HL-60/S4 (cell line): ENCODE measurements around the gene PRLHR.

Experiments used
- in situ Hi-C: fragments of 300-500 bp; cut with MboI; formaldehyde crosslinking; loops from 2 replicates; pipeline ENCODE4 v1.14.3; 2022; ENCODE audit warnings: low sequenced_read_pairs

PRLHR gene

DNA sequence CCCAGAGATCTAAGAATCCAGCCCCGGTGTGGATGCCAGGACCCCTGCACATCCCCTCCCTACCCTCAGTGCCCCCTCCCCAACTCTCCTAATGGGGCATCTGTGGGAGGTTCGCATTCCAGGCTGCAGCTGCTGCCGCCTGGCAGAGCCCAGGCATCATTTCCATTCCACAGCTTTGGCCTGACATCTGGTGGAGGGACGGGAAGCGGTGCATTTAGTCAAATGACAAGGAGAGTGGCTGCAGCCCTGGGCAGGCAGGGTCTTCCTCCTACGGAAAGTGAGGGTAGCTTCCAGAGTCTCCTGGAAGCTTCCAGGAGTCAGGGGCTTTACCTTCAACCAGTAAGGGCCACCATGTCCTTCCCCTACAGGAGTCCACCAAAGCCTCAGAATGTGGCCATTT lies 30.8 kb downstream of the PRLHR start:
- in situ Hi-C loops: loop anchor here (10.0 kb wide), 2 partner anchors 160 to 290 kb away; no protein-coding TSS in a partner anchor

DNA sequence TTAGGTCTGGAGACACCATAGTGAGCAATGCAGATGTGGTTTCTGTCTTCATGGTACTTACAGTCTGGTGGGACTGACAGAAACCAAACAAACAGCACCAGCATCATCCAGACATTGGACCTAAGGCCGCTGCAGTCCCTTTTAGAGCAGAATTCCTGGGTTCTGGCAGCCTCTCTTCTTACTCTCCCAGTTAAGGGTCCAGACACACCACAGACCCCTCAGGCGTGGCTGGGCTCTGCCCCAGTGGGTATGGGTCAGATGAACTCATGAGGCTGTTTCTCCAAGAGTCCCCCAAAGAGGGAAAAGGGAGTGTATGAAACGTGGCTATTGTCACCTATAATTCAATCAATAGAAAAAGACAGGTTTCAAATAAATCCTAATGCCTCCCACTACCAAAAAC lies 31.3 kb downstream of the PRLHR start:
- in situ Hi-C loops: loop anchor here (10.0 kb wide), 2 partner anchors 161 to 291 kb away; no protein-coding TSS in a partner anchor

DNA sequence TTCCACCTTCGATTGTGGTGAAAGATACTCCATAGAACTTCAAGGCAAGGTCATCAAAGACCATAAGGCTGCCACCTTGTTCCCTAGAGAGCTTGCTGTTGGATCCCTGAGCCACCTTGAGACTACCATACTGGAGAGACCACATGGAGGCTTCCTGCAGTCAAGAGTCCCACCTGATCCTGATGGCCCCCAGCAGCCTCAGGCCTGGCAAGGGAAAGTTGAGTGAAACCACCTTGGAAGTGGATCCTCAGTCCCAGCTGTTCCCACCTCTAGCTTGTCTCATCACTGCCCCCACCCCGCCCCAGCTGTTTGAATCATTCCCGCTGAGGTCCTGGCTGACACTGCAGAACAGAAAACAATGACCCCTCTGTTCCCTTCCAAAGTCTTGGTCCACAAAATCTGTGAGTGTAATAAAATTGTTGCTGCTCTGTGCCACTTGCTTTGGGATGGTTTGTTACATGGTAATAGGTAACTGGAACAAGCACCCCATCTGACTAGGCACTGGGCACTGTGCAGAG lies 32.0 kb downstream of the PRLHR start:
- in situ Hi-C loops: loop anchor here (10.0 kb wide), 2 partner anchors 161 to 291 kb away; no protein-coding TSS in a partner anchor

DNA sequence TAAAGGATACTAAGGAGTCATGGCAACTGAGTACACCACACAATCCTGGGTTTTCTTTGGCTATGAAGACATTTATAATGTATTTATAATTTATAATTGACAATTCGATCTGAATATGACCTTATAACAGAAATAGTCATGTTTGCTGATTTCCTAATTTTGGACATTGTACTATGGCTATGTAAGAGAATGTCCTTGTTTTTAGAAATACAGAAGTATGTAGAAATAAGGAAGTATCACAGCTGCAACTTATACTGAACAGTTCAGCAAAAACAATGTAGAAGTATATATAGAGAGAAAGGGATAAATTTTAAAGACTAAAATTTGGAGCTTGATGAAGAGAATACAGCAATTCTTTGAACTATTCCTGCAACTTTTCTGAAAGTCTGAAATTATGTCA lies 32.6 kb downstream of the PRLHR start:
- in situ Hi-C loops: loop anchor here (10.0 kb wide), 2 partner anchors 162 to 292 kb away; no protein-coding TSS in a partner anchor

DNA sequence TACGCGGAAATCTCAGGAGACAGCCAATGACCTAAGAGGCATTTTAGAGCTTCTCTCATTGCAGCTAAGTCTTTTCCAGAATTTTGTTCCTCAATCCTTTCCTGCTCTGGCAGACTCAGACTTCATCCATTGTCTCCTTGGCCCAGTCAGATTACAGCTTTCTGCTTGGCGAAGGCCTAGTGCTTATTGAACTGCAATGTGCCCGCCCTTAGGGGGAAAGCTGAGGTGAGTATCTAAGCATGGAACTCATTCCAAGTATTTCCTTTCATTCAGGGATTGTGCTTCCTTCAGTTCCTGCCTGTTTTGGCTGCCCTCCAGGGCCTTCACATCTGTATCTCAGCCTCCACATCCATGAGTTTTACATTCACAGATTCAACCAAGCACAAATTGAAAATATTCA lies 37.5 kb downstream of the PRLHR start:
- in situ Hi-C loops: no loop called here

DNA sequence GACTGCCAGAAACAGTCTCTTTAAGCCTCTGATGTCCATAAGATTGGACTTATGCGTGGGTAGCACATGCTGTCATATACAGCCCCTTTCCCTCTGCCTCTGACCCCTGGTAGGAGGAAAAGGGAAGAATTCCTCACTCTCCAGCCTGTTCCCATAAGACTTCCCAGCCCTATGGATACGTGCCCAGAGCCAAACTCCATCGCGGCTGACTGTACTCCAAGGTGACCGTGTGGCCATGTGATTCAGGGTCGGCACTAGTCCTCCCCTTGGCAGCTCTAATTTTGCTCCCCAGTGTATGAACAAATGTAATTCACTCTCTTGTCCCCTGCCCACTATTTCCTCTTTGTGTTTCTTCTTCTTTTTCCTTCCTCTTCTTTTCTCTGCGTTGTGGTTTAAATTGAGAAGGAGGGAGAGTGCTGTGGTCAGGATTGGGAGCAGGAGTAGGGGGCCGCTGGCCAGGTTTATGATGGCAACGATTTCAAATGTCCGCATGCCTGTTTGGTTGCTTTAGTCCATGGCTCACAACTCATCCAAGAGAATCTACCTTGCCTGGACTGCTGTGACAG lies 43.8 kb downstream of the PRLHR start:
- in situ Hi-C loops: no loop called here

DNA sequence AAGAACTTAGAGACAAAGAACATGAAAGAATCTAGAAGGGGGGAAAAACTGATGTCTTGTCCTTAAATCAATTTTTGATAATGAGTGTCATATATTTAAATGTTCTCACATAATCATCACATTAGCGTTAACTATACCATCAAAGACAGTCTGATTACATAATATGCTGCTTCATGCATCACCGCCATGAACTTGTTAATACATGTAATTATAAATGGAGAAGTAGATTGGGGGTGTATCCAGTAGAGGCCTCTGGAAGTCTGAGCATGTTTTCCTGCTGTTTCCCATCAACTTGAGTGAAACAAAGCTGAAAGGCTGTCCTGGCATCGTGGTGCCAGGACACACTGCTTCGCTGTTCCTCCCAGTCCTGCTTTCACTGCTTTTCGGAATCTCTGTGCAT lies 48.2 kb downstream of the PRLHR start:
- in situ Hi-C loops: no loop called here

DNA sequence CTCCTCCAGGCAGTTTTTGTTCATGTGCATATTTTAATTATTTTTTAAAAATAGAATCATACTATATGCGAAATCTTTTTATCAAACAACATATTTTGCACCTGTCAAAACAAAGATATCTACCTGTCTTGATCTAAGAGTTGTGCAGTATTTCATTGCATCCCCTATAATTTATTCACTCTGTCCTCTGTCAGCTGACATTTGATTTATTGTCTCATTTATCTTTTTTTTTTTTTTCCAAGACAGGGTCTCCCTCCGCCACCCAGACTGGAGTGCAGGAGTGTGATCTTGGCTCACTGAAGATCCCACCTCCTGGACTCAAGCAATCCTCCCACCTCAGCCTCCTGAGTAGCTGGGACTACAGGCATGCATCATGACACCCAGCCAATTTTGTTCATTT lies 49.0 kb downstream of the PRLHR start:
- in situ Hi-C loops: no loop called here

DNA sequence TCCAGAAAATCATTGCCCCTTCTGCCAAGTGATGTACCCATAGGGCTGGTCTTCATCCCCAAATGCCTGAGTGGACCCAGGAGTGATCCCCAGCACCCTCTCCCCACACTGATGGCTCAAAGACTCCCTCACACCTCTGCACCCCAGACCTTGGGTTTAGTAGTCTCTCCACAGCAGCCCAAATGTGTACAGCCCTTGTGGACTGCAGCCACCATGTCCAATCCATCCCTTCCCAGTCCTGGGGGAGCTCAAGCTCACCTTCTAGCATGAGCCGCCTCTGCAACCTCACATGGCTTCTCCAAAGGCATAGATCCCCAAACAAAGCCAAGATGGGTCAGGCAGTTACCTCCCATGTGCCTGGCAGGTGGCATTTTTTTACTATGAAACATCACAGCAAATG lies 50.1 kb downstream of the PRLHR start:
- in situ Hi-C loops: no loop called here

DNA sequence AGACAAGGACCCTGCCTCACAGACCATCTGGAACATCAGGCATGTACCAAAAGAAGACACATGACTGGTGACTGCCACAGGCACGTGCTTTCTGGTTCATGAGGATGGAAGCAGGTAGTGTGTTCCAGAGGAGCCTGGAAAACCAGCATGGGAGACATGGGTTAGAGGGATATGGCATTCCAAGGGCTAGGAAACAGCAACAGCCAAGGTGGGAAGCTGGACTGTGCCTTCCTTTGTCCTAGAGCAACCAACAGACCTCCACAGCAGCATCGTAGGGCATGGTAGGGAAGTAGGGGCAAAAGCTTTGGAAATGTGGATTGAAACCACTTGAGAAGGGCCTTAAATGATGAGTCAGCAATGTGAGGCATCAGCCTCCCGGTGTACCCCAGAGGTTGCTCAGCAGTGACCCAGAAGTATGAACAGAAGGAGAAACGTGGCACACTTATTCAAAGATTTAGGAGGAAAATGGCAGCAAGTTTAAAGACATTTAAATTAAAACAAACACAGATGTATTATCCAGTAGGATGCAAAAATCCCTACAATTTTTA lies 51.0 kb downstream of the PRLHR start:
- in situ Hi-C loops: no loop called here

DNA sequence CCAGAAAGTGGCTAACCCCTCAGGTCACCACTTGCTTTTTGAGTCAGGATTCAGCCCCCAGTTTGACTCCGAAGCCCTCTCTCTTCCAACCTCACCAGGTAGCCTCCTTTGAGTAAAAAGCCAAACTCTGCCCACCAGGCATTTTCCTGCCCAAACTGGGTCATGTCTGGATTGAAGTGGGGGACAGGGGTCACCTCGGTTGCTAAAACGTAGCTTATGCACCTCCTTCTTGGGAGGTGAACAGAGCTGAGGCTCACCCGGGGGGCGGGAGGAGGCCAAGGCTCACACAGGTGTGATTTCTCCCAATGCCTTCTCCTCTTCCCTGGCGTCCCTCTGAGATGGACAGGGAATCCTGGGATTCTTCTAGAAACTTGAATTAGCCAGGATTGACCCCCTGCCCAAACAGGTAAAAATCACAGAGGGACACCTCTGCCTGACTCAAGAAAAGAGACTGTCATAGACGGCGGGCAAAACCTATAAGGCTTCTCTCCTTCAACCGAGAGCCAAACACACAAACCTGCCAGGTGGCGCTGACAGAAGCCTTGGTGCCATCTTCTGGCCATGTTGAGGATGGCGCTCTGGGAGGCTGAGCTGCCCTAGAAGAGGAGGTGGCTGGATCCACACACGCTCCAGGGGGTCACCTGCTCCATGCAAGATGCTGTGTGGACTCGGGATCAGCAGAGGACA lies 51.6 kb downstream of the PRLHR start:
- in situ Hi-C loops: no loop called here

DNA sequence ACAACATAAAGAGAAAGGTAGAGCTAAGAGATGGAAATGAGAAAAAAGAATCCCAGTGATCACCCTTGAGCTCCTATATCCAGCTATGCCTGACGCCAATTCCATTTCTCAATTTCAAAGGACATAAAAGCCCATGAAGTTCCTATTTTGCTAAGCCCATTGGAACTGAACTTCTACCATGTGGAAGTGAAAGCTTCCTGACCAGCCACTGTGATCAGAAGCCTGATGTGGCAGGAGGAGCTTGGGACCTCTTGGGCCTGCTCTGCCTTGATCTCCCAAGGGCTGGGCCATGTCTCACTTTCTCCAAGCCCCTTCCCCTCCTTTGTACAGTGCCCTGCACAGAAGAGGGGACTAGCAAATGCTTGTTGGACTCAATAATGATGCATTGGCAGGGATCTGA lies 52.7 kb downstream of the PRLHR start:
- in situ Hi-C loops: no loop called here

DNA sequence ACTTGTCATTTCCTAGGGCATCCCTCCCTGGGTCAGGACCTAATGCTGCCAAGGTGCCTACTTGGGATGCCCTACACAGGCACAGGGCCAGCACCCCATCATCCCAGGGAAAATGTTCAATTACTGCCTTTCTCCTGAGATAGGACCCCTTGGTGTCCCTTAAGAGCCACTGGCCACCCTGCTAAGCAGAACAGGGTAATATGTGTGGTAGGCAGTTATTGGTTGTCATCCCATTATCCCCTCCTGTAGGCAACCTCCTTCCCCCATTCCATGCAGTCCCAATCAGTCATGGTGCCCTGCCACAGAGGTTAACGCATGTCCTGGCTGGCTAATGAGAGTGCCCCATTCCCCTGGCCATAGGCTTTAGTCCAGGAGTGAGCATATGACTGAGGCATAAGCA lies 53.2 kb downstream of the PRLHR start:
- in situ Hi-C loops: no loop called here

DNA sequence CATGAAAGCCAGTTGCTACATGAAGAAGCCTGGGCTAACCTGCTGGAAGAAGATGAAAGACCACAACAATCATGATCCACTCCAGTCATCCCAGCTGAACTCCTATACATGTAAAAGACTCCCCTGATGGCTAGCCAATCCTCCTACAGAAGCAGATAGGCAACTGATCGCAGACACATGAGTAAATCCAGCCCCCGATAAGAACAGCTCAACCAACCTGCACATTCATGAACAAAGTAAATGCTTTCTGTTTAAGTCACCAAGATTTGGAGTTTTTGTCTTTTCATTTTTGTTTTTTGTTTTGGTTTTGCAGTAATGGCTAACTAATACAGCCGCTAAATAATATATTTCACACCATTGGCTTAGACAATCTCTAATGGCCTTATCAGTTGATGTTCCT lies 53.7 kb downstream of the PRLHR start:
- in situ Hi-C loops: no loop called here
